CD4-positive, alpha-beta T cell treated with Interleukin-2 at 100 ng/mL for 4 hours (primary cell): Measurements from ENCODE around the gene ATP6V0A4.
"Not testable (repeated sequence)": the region's sequence is repeated elsewhere in the genome, so short reads cannot be mapped to it uniquely, and the experiment has no call there.

Source experiments
- DNase-seq: peaks from one replicate; pipeline ENCODE4 v3.0.0-alpha.2; 2020; ENCODE audit warnings: low spot score

ATP6V0A4 gene

DNA sequence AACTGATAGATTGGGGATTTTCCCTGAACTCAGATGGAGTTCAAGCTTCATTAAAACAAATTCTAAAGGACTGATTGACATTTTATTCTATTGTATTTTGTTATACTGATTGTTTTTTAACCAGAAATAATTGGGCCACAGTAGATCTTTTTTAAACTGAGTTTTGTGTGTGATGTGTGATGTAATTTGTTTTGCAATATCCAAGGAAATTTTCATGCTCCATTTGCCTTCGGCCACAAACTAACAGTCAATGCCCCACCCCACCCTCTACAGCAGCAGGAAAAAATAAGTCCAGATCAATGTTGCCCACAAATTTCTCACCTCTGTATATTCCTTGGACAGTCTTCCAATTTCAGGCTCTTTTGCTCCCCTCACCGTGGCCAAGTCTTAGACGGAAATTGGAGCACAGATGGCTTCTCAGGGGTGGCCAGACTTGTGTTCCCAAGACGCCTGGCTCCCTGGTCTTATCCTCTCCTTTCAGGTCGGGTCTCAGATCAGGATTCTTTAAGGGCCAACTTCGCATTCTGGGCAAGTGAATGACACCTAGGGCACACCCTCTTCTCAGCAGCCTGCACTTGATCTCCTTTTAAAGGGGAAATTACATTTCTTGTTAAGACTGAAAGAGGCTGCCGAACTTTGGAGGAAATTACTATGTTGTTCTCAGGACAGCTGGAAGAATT lies 97.0 kb downstream of the ATP6V0A4 start, which contains the start of gene SVOPL:
Gene SVOPL, minus strand, starts transcription at position 506 of the 680 bp plus-strand sequence. CDS start 22,317 bp downstream, outside the sequence.
- no peak for DNase-seq

DNA sequence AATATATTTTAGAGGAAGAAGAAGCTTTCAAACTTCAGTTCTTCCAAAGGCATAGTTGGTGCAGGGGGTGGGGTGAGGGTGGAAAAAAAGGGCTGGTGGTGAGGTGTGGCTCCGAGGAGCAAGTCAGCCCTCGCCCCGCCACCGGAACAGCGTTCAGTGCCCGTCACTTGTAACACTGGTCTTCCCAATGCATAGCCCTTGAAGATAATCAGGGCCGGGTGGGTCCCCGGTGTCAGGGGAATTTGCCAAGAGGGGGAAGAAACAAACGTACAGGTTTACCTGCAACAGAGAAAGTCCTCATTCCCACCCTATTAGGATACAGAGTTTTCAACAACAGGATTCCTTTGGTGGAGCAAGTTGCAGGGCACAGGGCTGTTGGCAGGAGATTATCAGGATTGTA lies 98.3 kb downstream of the ATP6V0A4 start:
- DNase-seq: no peak

DNA sequence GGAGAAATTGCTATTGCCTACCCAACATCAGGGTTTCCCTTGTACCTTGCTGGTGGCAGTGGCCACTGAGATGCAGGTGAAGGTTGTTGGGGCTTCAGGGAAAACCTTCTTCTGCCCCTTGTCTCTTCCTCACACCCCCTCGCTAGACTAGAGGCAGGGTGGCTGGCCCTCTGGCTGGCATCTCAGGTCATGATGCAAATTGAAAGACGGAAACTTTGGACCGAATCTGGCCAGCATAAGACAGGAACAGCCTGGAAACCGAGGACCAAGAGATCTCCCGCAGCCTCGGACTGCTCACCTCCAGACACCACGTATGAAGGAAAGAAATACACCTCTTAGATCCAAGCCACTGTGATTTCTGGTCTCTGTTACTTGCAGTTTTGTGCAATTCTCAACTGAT lies 99.7 kb downstream of the ATP6V0A4 start:
- DNase-seq: no peak

DNA sequence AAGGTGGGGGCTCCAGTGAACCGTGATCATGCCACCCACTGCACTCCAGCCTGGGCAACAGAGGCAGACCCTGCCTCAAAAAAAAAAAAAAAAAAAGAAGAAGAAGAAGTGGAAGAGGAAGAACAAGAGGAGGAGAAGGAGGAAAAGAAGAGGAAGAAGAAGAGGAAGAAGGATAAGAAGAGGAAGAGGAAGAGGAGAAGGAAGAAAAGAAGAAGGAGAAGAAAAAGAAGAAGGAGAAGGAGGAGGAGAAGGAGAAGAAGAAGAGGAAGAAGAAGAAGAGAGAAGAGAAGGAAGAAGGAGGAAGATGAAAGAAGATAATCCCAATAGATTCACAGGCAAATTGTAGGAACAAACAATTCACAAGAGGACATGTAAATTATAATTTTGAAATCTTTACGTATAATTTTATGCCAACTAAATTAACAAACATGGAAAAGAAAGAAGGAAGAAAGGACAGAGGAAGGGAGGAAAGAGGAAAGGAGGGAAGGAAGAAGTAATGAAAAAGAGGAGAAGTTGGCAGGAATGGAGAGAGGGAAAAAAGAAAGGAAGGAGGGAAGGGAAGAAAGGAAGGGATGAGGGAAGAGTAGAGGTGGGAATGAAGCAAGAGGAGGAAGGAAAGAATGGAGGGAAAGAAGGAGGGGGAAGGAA lies 100.3 kb downstream of the ATP6V0A4 start:
- DNase-seq: no peak

DNA sequence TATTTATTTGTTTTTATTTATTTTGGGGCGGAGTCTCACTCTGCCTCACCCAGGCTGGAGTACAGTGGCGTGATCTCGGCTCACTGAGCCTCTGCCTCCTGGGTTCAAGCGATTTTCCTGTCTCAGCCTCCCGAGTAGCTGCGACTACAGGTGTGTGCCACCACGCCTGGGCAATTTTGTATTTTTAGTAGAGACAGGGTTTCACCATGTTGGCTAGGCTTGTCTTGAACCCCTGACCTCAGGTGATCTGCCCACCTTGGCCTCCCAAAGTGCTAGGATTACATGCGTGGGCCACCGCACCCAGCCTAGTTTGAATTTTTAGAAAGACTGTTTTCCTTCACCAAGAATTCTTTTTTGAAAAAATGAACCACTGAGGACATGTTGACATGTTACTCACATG lies 102.2 kb downstream of the ATP6V0A4 start:
- not testable (repeated sequence) for DNase-seq

DNA sequence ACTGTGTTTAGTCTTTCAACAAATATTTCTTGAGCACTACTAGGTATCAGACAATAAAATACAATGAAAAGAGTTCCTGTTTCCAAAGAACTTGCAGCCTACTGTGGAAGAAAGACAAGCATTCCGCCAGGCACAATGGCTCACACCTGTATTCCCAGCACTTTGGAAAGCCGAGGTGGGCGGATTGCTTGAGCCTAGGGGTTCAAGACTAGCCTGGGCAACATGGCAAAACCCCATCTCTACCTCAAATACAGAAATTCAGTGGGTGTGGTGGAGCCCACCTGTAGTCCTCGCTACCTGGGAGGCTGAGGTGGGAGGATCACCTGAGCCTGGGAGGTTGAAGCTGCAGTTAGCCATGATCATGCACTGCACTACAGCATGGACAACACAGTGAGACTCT lies 102.9 kb downstream of the ATP6V0A4 start:
- DNase-seq: no peak

DNA sequence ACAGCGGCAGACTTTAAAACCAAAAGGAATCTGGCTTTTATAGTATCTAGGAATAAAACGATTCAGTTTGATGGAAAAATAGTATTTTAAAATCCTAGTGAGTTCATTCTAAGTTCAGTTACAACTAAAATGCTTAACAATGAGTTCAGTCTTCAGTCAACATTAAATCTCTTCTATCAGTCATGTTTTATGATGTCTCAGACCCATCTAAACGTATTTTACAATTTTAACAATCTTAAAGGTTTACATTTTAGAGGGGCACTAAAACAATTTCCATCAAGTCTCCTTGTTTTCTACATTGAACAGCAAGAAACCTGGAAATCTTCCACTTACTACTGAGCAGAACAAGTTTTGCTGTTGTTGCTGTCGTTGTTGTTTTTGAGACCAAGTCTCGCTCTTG lies 106.8 kb downstream of the ATP6V0A4 start:
- no peak for DNase-seq

DNA sequence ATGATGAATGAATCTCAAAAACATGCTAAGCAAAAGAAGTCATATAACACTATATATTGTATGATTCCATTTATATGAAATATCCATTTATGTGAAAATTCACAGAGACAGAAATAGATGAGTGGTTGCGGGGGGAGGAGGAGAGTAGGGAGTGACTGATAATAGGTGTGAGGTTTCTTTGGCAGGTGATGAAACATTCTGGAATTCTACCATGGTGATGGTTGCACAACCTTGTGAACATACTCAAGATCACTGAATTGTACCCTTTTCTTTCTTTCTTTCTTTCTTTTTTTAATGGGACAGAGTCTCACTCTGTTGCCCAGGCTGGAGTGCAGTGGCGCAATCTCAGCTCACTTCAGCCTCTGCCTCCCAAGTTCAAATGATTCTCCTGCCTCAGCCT lies 107.5 kb downstream of the ATP6V0A4 start:
- DNase-seq: no peak

DNA sequence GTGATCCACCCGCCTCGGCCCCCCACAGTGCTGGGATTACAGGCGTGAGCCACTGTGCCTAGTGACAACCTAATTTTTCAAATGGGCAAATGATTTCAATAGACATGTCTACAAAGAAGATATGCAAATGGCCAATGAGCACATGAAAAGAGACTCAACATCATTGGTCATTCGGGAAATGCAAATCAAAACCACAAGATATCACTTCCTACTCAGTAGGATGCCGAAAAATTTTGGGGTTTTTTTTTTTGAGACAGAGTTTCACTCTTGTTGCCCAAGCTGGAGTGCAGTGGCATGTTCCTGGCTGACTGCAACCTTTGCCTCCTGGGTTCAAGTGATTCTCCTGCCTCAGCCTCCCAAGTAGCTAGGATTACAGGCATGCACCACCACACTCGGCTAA lies 110.0 kb downstream of the ATP6V0A4 start:
- not testable (repeated sequence) for DNase-seq

DNA sequence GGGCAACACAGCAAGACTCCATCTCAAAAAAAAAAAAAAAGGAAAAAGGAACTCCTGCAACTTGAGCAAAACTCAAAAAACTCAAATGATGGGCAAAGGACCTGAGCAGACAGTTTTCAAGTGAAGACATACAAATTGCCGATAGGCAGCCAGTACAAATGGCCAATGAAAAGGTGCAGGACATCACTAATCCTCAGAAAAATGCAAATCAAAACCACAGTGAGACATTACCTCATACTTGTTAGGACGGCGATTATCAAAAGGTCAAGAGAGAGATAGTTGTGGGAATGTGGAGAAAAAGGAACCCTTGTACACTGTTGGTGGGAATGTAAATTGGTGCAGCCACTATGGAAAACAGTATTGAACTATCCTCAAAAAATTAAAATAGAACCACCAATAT lies 113.7 kb downstream of the ATP6V0A4 start:
- no peak for DNase-seq

DNA sequence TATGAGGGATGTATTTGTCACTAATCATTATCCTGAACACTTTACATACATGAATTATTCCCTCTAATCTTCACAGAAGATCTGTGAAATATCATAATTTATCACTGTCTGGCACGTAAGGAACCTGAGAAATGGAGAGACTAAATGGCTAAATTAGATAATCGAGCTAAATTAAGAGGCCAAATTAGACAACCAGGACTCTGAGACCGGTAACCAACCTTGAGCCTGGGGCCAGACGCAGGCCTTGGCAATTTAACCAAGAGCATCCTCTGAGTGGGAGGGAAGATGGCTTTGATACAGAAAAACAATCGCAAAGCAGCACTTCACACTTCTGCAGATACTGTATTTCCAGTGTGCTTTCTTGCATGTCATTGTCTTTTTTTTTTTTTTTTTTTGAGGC lies 118.2 kb downstream of the ATP6V0A4 start:
- no peak for DNase-seq

DNA sequence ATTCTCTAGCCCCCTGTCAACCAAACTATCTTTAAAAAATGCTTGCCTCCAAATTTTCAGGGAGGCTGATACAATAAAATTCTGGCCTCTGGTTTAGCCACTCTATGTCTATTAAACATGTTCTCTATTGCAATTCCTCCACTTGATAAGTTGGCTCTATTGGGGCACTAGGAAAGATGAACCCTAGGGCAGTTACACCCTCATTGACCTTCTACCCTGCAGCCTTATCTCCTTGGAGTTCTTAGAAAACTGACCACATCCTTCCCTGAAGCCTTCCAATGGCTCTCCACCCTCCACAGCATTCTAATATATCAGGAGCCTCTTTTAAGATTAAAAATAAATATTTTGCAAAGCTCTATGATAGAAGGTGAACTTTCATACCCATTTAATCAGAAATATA lies 127.4 kb downstream of the ATP6V0A4 start:
- no peak for DNase-seq

DNA sequence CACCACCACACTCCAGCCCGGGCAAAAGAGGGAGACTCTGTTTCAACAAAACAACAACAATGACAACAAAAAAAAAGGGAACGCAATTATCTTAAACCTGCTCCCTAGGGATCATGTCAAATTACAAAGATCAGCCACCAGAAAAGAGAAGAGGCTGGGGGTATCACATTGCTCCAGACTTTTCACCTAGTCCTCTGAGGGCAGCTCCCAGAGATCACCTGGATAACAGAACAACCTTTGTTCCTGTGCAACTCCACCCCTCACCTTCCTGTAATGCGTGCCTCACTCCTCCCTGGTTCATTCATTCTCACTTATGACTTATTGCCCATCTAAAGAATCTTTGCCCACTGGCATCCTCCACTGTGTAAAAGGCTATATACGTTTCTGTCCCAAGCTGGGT lies 128.6 kb downstream of the ATP6V0A4 start:
- DNase-seq: no peak

DNA sequence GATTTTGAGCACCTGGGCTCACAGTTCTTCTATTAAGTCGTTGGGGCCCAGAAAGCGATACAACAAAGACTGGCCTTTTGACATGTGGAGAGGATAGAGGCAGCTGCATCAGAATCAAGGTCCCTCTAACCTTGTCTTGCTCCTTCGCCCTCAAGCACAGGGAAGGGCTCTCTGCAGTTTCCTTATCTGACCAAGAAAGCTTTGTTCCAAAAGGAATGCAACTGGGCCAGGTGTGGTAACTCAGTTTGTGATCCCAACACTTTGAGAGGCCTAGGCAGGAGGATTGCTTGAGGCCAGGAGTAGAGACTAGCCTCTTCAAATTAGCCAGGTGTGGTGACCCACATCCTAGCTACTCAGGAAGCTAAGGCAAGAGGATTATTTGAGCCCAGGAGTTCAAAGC lies 129.1 kb downstream of the ATP6V0A4 start:
- DNase-seq: no peak

DNA sequence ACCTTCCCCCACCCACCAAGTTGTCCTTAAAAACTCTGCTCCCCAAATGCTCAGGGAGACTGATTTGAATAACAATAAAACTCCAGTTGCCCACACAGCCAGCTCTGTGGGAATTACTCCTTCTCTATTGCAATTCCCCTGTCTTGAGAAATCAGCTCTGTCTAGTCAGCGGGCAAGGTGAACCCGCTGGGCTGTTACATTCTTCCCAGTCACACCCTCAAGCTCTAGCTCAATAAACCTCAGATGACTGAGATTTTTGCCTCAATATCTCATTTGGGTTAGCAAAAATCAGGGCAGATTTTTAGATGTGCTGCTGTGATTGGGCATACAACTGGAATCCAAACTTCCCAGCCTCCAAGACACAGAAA lies 129.8 kb downstream of the ATP6V0A4 start:
- DNase-seq: no peak

DNA sequence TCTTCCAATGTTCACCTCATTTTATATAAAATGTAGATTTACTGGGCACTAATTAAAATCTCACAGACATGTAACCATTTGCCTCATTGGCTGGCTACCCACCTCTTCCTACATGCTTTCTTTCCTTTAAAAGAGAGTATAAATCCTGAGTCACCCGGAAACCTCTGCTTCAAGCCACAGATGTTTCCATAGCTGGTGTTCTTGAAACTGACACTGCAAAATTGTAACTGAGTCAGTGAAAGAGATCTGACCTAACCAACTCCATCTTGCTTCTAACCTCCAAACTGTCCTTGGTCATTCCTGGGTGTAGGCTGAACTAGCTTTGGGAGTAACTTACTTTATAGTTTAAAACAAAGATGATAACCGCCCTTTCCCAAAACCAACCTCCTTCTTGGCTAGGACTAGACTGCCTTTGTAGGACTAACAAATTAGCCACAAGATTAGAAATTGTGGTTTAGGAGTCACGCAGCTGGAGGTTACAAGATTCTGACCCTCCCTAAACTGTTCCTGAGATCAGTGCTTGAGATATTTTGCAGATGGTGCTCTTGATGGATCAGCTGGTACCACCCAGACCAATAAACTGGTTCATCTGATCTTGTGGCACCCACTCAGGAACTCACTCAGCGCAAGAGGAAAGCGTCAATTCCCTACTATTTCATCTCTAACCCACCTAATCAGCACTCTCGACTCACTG lies 130.3 kb downstream of the ATP6V0A4 start:
- DNase-seq: no peak

DNA sequence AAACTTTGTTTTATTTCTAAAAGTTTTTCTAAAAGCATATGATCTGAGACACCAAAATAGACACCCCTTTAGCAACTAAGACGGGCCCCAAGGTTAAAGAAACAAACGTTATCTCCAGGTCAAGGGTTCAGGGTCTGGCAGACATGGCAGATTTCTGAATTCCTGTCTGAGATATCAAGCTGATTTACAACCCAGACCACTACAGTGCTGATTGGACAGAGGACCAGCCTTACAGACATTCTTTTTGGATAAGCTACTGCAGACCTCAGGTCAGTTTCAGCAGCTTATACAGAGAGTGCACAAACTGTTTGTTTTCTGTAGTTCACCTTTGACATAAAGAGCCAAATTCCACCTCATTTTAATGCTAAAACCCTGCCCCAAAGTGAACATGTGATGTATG lies 131.6 kb downstream of the ATP6V0A4 start:
- no peak for DNase-seq

DNA sequence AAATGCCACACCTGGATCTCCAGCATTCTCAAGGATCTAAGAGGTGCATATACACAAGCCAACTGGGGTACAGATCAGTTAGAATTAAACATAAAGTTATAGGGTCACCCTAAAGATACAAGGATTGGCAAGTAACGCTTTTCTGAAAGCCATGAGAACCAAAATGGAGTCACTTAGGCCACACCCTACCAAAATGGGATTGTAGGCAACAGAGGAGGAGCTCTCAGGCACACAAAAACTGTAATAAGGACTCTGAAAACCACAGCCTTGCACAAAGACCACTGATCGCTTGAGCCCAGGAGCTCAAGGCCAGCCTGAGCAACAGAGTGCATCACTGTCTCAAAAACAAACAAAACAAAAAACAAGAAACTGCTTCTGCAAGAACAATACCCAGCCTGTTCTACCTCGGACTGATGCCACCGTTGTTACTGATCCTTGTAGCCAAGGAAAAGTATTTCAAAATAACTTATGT lies 132.3 kb downstream of the ATP6V0A4 start:
- no peak for DNase-seq

DNA sequence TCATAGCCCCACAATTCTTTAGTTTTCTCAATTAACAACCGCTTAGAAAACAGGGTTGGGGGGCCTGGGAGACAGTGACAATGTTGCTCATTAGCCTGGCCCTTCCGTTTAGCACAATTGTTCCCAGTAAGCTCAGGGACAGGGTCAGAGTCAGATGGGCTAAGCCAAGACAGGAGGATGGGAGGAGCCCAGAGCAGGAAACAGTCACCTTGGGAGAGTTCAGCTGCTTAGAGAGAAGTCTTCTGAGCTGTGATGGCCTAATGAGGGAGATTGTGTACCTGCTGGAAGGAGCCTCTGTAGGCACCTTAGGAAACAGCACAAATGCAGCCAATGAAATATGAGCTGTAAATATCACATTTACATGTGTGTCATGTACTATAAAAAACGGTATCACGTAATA lies 132.7 kb downstream of the ATP6V0A4 start:
- DNase-seq: no peak

DNA sequence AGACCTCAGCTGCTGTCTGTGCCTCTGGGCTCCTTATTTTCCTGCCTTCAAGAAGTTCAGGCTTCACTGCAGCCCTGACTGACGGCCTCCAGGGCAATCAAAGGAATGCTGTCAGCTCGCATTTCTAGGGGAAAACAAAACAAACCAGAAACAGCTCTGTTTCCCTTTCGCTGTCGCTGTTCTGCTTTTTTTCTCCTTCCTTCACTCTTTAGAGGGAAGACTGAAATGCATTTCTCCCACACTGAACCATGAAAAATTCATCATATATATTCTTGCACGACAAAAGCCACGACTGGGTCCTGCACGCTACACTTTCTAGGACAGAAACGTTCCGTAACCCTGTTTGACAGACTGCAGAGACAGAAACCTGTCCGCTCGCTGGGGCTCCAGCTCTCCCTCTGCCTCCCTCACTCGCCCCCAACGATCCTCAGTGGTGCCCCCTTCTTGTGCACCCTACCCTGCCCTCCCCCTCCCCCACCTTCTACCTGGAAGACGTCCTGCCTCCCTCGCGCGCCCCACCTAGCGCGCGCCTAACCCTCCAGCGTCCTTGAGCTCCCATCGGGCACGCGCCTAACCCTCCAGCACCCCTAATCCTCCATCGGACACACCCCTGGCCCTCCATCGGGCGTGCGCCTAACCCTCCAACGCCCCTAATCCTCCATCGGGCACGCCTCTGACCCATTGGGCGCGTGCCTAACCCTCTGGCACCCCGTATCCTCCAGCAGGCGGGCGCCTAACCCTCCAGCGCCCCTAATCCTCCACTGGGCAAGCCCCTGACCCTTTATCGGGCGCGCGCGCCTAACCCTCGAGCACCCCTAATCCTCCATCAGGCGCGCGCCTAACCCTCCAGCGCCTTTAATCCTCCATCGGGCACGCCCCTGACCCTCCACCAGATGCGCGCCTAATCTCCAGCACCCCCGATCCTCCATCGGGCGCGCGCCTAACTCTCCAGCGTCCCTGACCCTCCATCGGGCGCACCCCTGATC lies 134.0 kb downstream of the ATP6V0A4 start:
- no peak for DNase-seq

DNA sequence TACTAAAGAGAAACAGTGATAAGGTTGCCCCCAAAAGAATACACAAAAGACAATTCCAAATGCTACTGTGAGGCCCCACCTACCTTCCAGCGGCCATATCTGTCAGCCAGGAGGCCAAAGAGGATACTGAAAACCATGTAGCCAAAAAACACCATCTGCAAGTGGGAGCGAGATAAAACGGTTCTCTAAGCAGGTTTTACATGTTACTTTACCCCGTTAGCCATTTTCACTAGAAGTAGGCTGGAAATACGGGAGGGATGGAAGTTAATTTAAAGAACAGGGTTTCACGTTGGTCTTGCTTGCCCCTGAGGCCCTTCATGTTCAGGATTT lies 135.0 kb downstream of the ATP6V0A4 start:
- DNase-seq: no peak
